Left colon (tissue), 2 donors: ENCODE results near the gene SEC14L1. TPM values are rescaled to one million over a fixed set of nuclear protein-coding genes. Genes with fewer than 3 reads are reported as not detected.

Experiments used
- ATAC-seq: fragments of 200-7000 bp; cut with Tn5 transposase; one replicate; pipeline ENCODE4 v1.9.1; 2020; ENCODE audit warnings: mild to moderate bottlenecking, moderate library complexity
- DNase-seq, 2 donors: peaks; one replicate each; pipeline ENCODE4 v3.0.0-alpha.2; 2020
- intact Hi-C, 2 donors: fragments of 100-400 bp; cut with DNase I in 1 of 2; cut with micrococcal nuclease in 1 of 2; formaldehyde crosslinking; loops; one replicate each; pipeline versions ENCODE4 v1.11.2 to v1.14.0; 2022; cut with DNase I, micrococcal nuclease
- total RNA-seq, 2 donors: library from RNA; stranded (reverse); fragmentation: NEBNext Ultra II Directional; extraction: Animal tissue kit (Norgen Biotek cat#: 25700); gene quantifications; one replicate each; pipeline ENCODE4 v1.2.1, GENCODE V29; 2021
- donor health status: DM: no; HTN: no; CAD: no.
- donor health status: DM: yes; HTN: yes; CAD: no.

SEC14L1 gene
- total RNA-seq, 2 donors from 2014 or later = 30.4 to 48.2 TPM

- DNase-seq = no peak
- ATAC-seq = no peak
- intact Hi-C loops = no loop called here
Measured at GRCh38 chr17:77203846-77204245, 63.1 kb downstream of the SEC14L1 start.

- ATAC-seq (no peak), DNase-seq (no peak)
- intact Hi-C loops = no loop called here
Measured at GRCh38 chr17:77204536-77204935, 63.8 kb downstream of the SEC14L1 start.

GRCh38 chr17:77205396-77206125 lies 64.8 kb downstream of the SEC14L1 start:
- ATAC-seq (no peak), DNase-seq (no peak)
- intact Hi-C loops = no loop called here

GRCh38 chr17:77206158-77206956 lies 65.6 kb downstream of the SEC14L1 start:
- ATAC-seq (no peak), DNase-seq (no peak)
- intact Hi-C loops = no loop called here

- ATAC-seq (no peak), DNase-seq (no peak)
- intact Hi-C loops = no loop called here
Measured at GRCh38 chr17:77207689-77208216, 67.0 kb downstream of the SEC14L1 start.

GRCh38 chr17:77208217-77208808 lies 67.5 kb downstream of the SEC14L1 start:
- DNase-seq = no peak
- no peak for ATAC-seq
- intact Hi-C loops = no loop called here

- ATAC-seq (no peak), DNase-seq (no peak)
- intact Hi-C loops = no loop called here
Measured at GRCh38 chr17:77208856-77209255, 68.1 kb downstream of the SEC14L1 start.

- no peak for ATAC-seq
- DNase-seq = no peak
- intact Hi-C loops = no loop called here
Measured at GRCh38 chr17:77209330-77209748, 68.6 kb downstream of the SEC14L1 start.

GRCh38 chr17:77210331-77210730 lies 69.6 kb downstream of the SEC14L1 start:
- no peak for ATAC-seq
- intact Hi-C loops = no loop called here

GRCh38 chr17:77210946-77211541 lies 70.3 kb downstream of the SEC14L1 start:
- intact Hi-C loops = no loop called here
- ATAC-seq (no peak), DNase-seq (no peak)

More at GRCh38 chr17:77210331-77210730, 69.6 kb downstream of the SEC14L1 start:
- no peak for DNase-seq

GRCh38 chr17:77211681-77212080 lies 70.9 kb downstream of the SEC14L1 start:
- no peak for DNase-seq
- intact Hi-C loops = no loop called here
- ATAC-seq = no peak

GRCh38 chr17:77212081-77212832 lies 71.5 kb downstream of the SEC14L1 start:
- no peak for ATAC-seq
- no peak for DNase-seq
- intact Hi-C loops = no loop called here

- DNase-seq (no peak), ATAC-seq (no peak)
- intact Hi-C loops = no loop called here
Measured at GRCh38 chr17:77212833-77213777, 72.3 kb downstream of the SEC14L1 start.

- ATAC-seq (no peak), DNase-seq (no peak)
- intact Hi-C loops = no loop called here
Measured at GRCh38 chr17:77213778-77214132, 73.0 kb downstream of the SEC14L1 start.

GRCh38 chr17:77214328-77214727 lies 73.6 kb downstream of the SEC14L1 start:
- ATAC-seq = no peak

GRCh38 chr17:77214743-77215142 lies 74.0 kb downstream of the SEC14L1 start:
- peak; percentile 40 to 61 for DNase-seq
- peak; percentile 93 for ATAC-seq
- intact Hi-C loops = no loop called here

More at GRCh38 chr17:77214328-77214727, 73.6 kb downstream of the SEC14L1 start:
- no peak for DNase-seq
- intact Hi-C loops = no loop called here

- ATAC-seq = no peak
- DNase-seq = no peak
- intact Hi-C loops = no loop called here
Measured at GRCh38 chr17:77215281-77215680, 74.5 kb downstream of the SEC14L1 start.

- ATAC-seq = no peak
- intact Hi-C loops = no loop called here
- no peak for DNase-seq
Measured at GRCh38 chr17:77216486-77216885, 75.7 kb downstream of the SEC14L1 start.
